Measurements from ENCODE around the gene CSPG4. TPM values are rescaled to one million over a fixed set of nuclear protein-coding genes. Genes with fewer than 3 reads are reported as not detected.

Gene CSPG4
- total and polyA plus RNA-seq, 2 of the 8 experiments (the other 6 are each of a cell fraction or from before 2014, with no cell fraction given), result 1.4 to 3.0 TPM

DNA sequence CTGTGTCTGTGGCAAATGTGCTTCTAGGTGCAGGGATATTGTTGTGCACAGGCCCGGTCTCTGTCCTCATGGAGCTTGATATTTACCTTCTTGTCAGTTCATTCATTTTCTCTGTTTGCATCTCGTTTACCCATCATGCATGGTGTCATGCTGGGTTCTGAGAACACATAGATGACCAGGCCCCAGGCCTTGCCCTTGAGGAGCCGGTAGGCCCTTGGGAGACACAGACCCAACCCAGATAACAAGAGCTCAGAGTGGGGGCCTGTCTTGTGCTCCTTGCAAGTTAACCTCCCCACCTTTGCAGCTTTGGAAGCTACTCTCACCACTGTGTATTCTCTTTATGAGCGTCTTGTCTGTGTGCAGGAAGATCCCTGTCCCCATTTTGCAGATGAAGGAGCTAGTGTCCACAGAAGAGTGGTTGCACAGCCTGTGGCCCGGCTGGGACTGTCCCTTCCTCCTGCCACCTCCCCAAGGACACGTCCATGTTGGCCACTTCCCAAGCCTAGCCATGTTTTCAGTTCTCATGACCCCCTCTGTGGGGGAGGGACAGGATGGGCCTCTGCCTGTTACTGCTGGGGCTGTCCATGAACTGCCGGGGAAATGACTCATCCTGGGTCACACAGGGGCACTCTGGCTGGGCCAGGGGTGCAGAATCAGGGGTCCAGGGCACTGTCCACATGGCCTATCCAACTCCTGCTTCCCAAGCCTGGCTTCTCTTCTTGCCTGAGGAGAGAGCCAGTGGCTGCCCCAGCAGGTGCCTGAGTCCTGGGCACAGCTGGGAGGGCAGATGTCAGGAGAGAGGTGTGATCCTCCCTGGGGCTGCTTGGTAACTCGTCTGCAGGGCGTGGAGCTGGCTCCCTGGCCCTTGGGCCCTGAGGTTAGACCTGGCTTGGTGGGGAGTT lies 61.5 kb downstream of the CSPG4 start (continued):
- TF ChIP-seq, protein P1, sequence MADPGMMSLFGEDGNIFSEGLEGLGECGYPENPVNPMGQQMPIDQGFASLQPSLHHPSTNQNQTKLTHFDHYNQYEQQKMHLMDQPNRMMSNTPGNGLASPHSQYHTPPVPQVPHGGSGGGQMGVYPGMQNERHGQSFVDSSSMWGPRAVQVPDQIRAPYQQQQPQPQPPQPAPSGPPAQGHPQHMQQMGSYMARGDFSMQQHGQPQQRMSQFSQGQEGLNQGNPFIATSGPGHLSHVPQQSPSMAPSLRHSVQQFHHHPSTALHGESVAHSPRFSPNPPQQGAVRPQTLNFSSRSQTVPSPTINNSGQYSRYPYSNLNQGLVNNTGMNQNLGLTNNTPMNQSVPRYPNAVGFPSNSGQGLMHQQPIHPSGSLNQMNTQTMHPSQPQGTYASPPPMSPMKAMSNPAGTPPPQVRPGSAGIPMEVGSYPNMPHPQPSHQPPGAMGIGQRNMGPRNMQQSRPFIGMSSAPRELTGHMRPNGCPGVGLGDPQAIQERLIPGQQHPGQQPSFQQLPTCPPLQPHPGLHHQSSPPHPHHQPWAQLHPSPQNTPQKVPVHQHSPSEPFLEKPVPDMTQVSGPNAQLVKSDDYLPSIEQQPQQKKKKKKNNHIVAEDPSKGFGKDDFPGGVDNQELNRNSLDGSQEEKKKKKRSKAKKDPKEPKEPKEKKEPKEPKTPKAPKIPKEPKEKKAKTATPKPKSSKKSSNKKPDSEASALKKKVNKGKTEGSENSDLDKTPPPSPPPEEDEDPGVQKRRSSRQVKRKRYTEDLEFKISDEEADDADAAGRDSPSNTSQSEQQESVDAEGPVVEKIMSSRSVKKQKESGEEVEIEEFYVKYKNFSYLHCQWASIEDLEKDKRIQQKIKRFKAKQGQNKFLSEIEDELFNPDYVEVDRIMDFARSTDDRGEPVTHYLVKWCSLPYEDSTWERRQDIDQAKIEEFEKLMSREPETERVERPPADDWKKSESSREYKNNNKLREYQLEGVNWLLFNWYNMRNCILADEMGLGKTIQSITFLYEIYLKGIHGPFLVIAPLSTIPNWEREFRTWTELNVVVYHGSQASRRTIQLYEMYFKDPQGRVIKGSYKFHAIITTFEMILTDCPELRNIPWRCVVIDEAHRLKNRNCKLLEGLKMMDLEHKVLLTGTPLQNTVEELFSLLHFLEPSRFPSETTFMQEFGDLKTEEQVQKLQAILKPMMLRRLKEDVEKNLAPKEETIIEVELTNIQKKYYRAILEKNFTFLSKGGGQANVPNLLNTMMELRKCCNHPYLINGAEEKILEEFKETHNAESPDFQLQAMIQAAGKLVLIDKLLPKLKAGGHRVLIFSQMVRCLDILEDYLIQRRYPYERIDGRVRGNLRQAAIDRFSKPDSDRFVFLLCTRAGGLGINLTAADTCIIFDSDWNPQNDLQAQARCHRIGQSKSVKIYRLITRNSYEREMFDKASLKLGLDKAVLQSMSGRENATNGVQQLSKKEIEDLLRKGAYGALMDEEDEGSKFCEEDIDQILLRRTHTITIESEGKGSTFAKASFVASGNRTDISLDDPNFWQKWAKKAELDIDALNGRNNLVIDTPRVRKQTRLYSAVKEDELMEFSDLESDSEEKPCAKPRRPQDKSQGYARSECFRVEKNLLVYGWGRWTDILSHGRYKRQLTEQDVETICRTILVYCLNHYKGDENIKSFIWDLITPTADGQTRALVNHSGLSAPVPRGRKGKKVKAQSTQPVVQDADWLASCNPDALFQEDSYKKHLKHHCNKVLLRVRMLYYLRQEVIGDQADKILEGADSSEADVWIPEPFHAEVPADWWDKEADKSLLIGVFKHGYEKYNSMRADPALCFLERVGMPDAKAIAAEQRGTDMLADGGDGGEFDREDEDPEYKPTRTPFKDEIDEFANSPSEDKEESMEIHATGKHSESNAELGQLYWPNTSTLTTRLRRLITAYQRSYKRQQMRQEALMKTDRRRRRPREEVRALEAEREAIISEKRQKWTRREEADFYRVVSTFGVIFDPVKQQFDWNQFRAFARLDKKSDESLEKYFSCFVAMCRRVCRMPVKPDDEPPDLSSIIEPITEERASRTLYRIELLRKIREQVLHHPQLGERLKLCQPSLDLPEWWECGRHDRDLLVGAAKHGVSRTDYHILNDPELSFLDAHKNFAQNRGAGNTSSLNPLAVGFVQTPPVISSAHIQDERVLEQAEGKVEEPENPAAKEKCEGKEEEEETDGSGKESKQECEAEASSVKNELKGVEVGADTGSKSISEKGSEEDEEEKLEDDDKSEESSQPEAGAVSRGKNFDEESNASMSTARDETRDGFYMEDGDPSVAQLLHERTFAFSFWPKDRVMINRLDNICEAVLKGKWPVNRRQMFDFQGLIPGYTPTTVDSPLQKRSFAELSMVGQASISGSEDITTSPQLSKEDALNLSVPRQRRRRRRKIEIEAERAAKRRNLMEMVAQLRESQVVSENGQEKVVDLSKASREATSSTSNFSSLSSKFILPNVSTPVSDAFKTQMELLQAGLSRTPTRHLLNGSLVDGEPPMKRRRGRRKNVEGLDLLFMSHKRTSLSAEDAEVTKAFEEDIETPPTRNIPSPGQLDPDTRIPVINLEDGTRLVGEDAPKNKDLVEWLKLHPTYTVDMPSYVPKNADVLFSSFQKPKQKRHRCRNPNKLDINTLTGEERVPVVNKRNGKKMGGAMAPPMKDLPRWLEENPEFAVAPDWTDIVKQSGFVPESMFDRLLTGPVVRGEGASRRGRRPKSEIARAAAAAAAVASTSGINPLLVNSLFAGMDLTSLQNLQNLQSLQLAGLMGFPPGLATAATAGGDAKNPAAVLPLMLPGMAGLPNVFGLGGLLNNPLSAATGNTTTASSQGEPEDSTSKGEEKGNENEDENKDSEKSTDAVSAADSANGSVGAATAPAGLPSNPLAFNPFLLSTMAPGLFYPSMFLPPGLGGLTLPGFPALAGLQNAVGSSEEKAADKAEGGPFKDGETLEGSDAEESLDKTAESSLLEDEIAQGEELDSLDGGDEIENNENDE (IDR thresholded peaks at IDR 0.05; ENCODE audit: insufficient replicate concordance, low read length), result no peak
- TF ChIP-seq RFX5 (IDR thresholded peaks at IDR 0.05; ENCODE audit: borderline replicate concordance, low read depth, low read length) (no peak), BRCA1 (IDR thresholded peaks at IDR 0.05; ENCODE audit: low read depth, low read length) (no peak), ATF3 (IDR thresholded peaks at IDR 0.05; ENCODE audit: insufficient read depth, low read depth, low read length) (no peak), PHF8 (conservative IDR thresholded peaks at IDR 0.05; ENCODE audit: low read depth, low read length) (no peak), GTF2F1 (IDR thresholded peaks at IDR 0.05; ENCODE audit: borderline replicate concordance, low read depth, low read length) (no peak), NRF1 (IDR thresholded peaks at IDR 0.05; ENCODE audit: low read depth, low read length) (no peak), SP1 (IDR thresholded peaks at IDR 0.05; ENCODE audit: low read depth, low read length) (no peak), POU5F1 (IDR thresholded peaks at IDR 0.05; ENCODE audit: low read depth, low read length) (no peak), POLR2A (IDR thresholded peaks at IDR 0.05; ENCODE audit: control extremely low read depth in 1 of 2, low read depth in 2 of 2, low read length in 2 of 2) (no peak)

Data from H1 (cell line).